Testis (tissue), 2 donors: ENCODE measurements around the gene SIGLEC9.

Experiments used
- CTCF ChIP-seq, 3 experiments: fragments of 450-650 bp in 2 of 3; fragments of 200-600 bp in 1 of 3; sonication (generic) in 1 of 3; IDR thresholded peaks; one replicate each; pipeline ENCODE4 v1.5.1; 2016 to 2019; ENCODE audit warnings: antibody characterized with exemption in 3 of 3, mild to moderate bottlenecking in 2 of 3, moderate library complexity in 1 of 3
- POLR2A ChIP-seq: fragments of 450-650 bp; IDR thresholded peaks from one replicate; pipeline ENCODE4 v1.6.1; 2017; ENCODE audit warnings: antibody characterized with exemption, mild to moderate bottlenecking, moderate library complexity

- no peak for TF ChIP-seq POLR2A
- TF ChIP-seq CTCF (IDR thresholded peaks at IDR 0.05), result no peak
Measured at GRCh38 chr19:51159656-51160055, 35.0 kb downstream of the SIGLEC9 start.
